Stimulated activated CD8-positive, alpha-beta memory T cell treated with anti-CD3 and anti-CD28 coated beads, Interleukin-7, amount 100 ng/mL, for 1 hour (primary cell): ENCODE data around the gene IQCE.

Experiments
- DNase-seq, 2 donors: peaks; one replicate each; pipeline ENCODE4 v3.0.0-alpha.2; 2020; ENCODE audit warnings: low read depth in 2 of 2

Gene IQCE

GRCh38 chr7:2634267-2635145 lies 75.7 kb downstream of the IQCE start:
- DNase-seq: no peak

GRCh38 chr7:2635148-2635668 lies 76.4 kb downstream of the IQCE start:
- no peak for DNase-seq

GRCh38 chr7:2635810-2636701 lies 77.3 kb downstream of the IQCE start:
- DNase-seq: no peak

GRCh38 chr7:2637066-2637471 lies 78.3 kb downstream of the IQCE start:
- DNase-seq: no peak

DNA sequence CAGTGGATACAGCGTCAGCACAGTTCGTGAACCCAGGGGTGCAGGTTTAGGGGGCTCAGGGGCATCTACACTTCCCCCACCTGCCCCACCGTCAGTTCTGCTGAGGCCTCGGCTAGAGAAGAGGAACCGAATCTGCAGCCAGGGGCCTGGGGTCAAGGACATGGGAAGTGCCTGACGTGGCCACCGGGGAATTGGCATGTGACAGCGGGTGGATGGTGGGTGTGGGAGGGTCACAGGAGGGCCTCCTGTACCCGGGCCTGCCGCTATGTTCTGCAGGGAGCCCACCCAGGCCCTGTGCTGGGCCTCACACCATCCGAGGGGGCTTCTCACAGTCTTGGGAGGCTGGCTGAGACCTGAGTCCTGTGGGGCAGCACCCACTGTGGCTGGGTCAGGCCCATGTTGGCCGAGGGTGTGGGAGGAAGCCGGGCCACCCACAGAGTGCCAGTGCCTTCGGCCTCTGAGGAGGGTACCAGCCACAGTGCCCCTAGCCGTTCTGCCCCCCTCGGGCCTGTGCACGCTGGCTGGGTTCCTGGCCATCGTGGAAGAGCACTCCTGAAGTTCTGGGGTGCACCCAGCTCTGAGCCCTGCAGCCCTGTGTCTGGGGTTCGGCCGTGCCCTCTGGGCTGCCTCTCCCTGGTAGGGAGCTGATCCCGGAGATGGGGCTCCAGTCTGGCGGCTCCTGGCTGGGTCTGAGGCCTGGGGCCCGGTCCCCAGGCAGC lies 78.9 kb downstream of the IQCE start:
- no peak for DNase-seq

GRCh38 chr7:2638224-2638991 lies 79.6 kb downstream of the IQCE start:
- DNase-seq: no peak

DNA sequence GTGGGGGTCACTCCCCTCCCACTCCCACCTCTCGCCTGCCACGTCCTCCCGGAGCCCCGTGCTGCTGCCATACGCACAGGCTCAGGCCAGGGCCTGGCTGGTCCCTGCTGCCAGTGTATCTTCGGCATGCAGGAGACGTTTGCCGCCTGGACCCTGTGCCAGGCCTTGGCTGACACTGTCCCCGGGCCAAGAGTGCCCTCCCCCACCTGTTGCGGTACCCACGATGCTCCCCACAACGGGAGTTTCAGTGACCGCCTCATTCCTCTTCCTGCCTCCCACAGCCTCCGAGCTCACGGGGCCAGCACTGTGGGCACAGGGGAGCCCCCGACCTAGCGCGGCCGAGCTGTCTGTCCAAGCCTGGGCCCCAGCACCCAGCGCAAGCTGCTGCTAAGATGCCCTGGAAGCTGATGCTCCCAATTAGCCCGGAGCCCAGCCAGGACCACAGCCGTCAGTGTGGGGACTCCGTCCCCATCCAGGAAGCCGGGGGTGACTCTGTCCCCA lies 80.5 kb downstream of the IQCE start:
- DNase-seq: no peak

GRCh38 chr7:2639695-2640481 lies 81.1 kb downstream of the IQCE start:
- no peak for DNase-seq

DNA sequence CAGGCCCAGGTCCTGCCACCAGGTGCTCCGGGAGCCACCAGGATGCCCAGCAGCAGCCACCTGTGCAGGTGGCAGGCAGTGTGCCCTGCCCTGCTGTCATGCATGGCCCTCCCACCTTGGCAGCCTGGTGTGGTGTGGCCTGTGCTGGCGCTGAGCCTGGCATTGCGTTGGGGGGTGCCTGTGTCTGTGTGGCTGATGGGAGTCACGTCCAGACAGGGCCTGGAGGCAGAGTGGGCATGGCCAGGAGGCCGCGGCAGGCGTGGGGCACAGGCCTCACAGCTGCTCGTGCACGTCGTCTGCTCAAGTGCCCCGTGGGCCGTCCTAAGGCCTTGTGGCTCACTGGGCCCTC lies 81.7 kb downstream of the IQCE start:
- no peak for DNase-seq

DNA sequence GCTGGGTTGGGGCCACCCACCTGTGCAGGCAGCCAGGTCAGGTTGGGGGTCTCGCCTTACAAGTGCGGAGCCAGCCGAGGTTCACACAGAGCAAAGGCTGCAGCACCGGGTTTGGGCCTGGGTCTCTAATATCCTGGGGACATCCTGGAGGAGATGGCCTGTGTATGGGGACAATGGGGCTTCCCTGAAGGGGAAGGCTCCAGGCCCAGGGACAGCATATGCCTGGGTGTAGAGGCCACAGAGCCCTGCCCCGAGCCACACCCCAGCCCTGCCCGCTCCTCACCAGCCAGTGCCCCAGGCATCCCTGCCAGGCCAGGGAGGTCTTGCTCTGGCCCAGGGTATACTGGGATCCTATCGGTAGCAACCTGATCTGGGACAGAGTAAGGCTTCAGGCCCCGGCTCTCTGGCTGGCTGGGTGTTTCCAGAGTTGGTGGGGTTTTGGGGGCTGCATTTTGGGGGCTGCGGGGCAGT lies 82.1 kb downstream of the IQCE start:
- DNase-seq: no peak

- no peak for DNase-seq
Observed at GRCh38 chr7:2641406-2642393, 82.9 kb downstream of the IQCE start.

GRCh38 chr7:2643386-2644219 lies 84.8 kb downstream of the IQCE start:
- no peak for DNase-seq

GRCh38 chr7:2644220-2644561 lies 85.4 kb downstream of the IQCE start:
- DNase-seq: no peak

DNA sequence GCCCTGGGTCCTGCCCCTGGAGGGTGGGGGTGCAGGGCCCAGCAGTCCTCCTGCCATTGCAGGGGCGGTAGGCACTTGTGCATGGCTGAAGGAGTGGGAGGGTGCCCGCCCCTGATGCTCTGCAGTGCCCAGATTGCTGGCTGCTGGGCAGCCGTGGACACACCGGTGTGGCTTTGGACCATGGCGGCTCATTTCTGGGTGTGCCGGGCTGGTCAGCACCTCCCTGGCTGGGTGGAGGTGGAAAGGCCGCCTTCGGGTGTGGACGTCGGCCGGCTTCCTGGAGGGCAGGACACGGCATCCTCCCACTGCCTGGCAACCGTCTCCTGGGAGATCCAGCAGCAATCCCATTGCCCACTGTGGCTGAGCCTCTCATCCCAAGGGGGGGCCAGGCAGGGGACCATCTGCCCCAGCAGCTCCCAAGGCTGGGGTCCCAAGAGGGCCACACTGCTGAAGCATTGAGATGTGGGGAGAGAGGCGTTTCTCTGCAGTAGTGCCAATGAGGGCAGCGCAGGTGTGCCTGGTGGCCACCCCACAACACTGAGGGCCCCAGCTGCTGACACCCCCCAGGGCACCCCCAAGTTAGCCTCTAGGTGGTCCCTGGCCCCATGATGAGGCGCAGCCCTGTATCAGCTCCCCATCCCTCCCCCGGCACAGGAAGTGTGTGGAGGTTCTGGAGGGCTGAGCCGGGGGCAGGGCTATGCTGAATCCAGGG lies 85.9 kb downstream of the IQCE start:
- no peak for DNase-seq

- no peak for DNase-seq
Observed at GRCh38 chr7:2645274-2645868, 86.6 kb downstream of the IQCE start.

DNA sequence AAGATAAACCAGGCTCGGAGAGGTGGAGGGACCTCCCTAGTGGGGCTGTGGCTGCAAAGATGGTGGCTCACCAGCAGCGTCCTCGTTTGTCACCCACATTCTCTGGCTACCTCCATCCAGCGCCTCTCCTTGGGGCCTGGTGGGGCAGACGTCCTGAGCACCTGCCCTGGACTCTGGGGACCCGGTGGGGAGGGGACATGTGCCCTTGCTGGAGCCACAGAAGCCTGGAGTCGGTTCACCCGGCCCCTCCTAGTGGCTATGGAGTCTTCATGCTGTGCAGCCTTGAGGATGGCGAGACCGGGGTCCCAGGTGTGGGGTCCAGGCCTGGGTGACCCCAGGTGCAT lies 87.5 kb downstream of the IQCE start:
- no peak for DNase-seq
